Thyroid gland (tissue), 4 donors: ENCODE data around the gene OSTF1. TPM values are rescaled to one million over a fixed set of nuclear protein-coding genes. Genes with fewer than 3 reads are reported as not detected.

Source experiments
- small RNA-seq: library from RNA; depleted of rRNA; stranded (forward); fragments of <200 nt; gene quantifications from one replicate; pipeline ENCODE3, GENCODE V24; 2016
- total RNA-seq, 4 donors: library from RNA; depleted of rRNA; stranded (reverse); fragments of >200 nt; gene quantifications; one replicate each; pipeline ENCODE4 v1.2.3, GENCODE V29; 2016

Gene OSTF1
- total RNA-seq, 4 donors from 2014 or later, result 34.7 to 36.6 (median 35.6) TPM

Small RNA genes lying within 50 kb of the gene (small RNA-seq; reads per million reads assigned to genes)
- gene RF00019, result not detected

Other genes with a start within 250 kb of the OSTF1 start
- under 1 TPM; 0.44 to 0.83 (median 0.66) TPM for gene TRPM6, start 200.6 kb upstream of the OSTF1 start, total RNA-seq
- gene C9orf40, start 135.6 kb upstream of the OSTF1 start, total RNA-seq, result 1 to 10 TPM; 2.5 to 4.0 (median 3.3) TPM
- gene CARNMT1, start 60.2 kb upstream of the OSTF1 start, total RNA-seq, result 10 to 100 TPM; 31.4 to 46.5 (median 37.6) TPM
- 10 to 100 TPM; 20.8 to 53.8 (median 28.1) TPM for gene NMRK1, start 359 bp upstream of the OSTF1 start, total RNA-seq